ENCODE data around the gene C12orf76.
"Not testable (repeated sequence)": the region's sequence is repeated elsewhere in the genome, so short reads cannot be mapped to it uniquely, and the experiment has no call there.

- TF ChIP-seq UBTF (CRISPR knock-in tag; IDR thresholded peaks at IDR 0.05); CCAR2 (optimal IDR thresholded peaks at IDR 0.05; ENCODE audit: low read depth, low read length); POLR2AphosphoS5 (IDR thresholded peaks at IDR 0.05; ENCODE audit: low read depth, low read length); ZNF44 (CRISPR knock-in tag; IDR thresholded peaks at IDR 0.05); MTA1 (CRISPR knock-in tag; IDR thresholded peaks at IDR 0.05; ENCODE audit: borderline replicate concordance); ZNF317 (CRISPR knock-in tag; IDR thresholded peaks at IDR 0.05); SRF (IDR thresholded peaks at IDR 0.05; ENCODE audit: low read depth, low read length); ZNF510 (CRISPR knock-in tag; IDR thresholded peaks at IDR 0.05; ENCODE audit: low read depth); SOX6 (IDR thresholded peaks at IDR 0.05); SOX6 (CRISPR knock-in tag; IDR thresholded peaks at IDR 0.05); ZFP1 (CRISPR knock-in tag; IDR thresholded peaks at IDR 0.05); ZFP36L1 (CRISPR knock-in tag; IDR thresholded peaks at IDR 0.05); JUND (CRISPR knock-in tag; IDR thresholded peaks at IDR 0.05); CTCF (CRISPR knock-in tag; IDR thresholded peaks at IDR 0.05); PAXIP1 (CRISPR knock-in tag; conservative IDR thresholded peaks at IDR 0.05): not testable (repeated sequence)
These were observed 19.8 kb upstream of the C12orf76 start for GRCh38 chr12:110068115-110068514.

Measured in HepG2 (cell line).